MCF 10A (cell line): ENCODE data around the gene EPB41L3. TPM values are rescaled to one million over a fixed set of nuclear protein-coding genes. Genes with fewer than 3 reads are reported as not detected.

ENCODE experiments used
- BruUV-seq: library from RNA; stranded (reverse); fragments of 400-500 nt; replicated peaks from 2 replicates; lab custom pipeline; 2021; lab: Mats Ljungman, UMichigan
- CTCF ChIA-PET: fragments of 300-600 bp; sonication (Branson Sonifier 250); formaldehyde crosslinking; extraction: SDS; loops from one replicate; lab custom pipeline; 2021; ENCODE audit warnings: antibody characterized with exemption, inconsistent platforms; lab: Yijun Ruan, JAX
- POLR2A ChIA-PET: fragments of 300-600, 350-650 bp; sonication (Branson Sonifier 250); formaldehyde crosslinking; extraction: SDS; loops from one replicate; lab custom pipeline; 2020; ENCODE audit warnings: antibody characterized with exemption, inconsistent platforms; lab: Yijun Ruan, JAX
- DNase-seq: peaks from one replicate; pipeline ENCODE4 v3.0.0-alpha.2; 2018; ENCODE audit not compliant: unreplicated experiment
- H3K27ac Mint-ChIP-seq: one replicate; pipeline ENCODE4 v1.8.0; 2022; ENCODE audit warnings: mild to moderate bottlenecking, low read depth, mixed read lengths; ENCODE audit not compliant: unreplicated experiment
- H3K27me3 Mint-ChIP-seq: one replicate; pipeline ENCODE4 v1.8.0; 2022; ENCODE audit warnings: mixed read lengths; ENCODE audit not compliant: insufficient read depth, unreplicated experiment
- H3K36me3 Mint-ChIP-seq: one replicate; pipeline ENCODE4 v1.8.0; 2022; ENCODE audit warnings: mild to moderate bottlenecking, moderate library complexity, mixed read lengths; ENCODE audit not compliant: insufficient read depth, unreplicated experiment
- H3K4me1 Mint-ChIP-seq: one replicate; pipeline ENCODE4 v1.8.0; 2022; ENCODE audit warnings: mixed read lengths; ENCODE audit not compliant: insufficient read depth, unreplicated experiment
- H3K4me3 Mint-ChIP-seq: one replicate; pipeline ENCODE4 v1.8.0; 2022; ENCODE audit warnings: mild to moderate bottlenecking, moderate library complexity, mixed read lengths; ENCODE audit not compliant: unreplicated experiment
- H3K9me3 Mint-ChIP-seq: one replicate; pipeline ENCODE4 v1.8.0; 2022; ENCODE audit warnings: mixed read lengths; ENCODE audit not compliant: unreplicated experiment
- CTCF ChIP-seq: fragments of 200-600 bp; IDR thresholded peaks from one replicate; pipeline ENCODE4 v1.8.0; 2022; ENCODE audit warnings: antibody characterized with exemption, mild to moderate bottlenecking; ENCODE audit not compliant: unreplicated experiment
- intact Hi-C: fragments of 100-400 bp; cut with micrococcal nuclease; formaldehyde crosslinking; loops from 2 replicates; pipeline ENCODE4 v1.14.1; 2022
- total RNA-seq: library from RNA; stranded (reverse); gene quantifications from 2 replicates; pipeline ENCODE4 v1.2.3, GENCODE V29; 2022

The EPB41L3 gene
- total RNA-seq, 1 experiment from 2014 or later: not detected

GRCh38 chr18:5444269-5444668 is 99.5 kb downstream of the EPB41L3 start:
- no TSS peak for BruUV-seq
- no peak for DNase-seq
- no peak overlapping the region for H3K4me3 Mint-ChIP-seq
- intact Hi-C loops: no loop called here
- no peaks in the 10 kb centered on the region for H3K36me3 Mint-ChIP-seq
- no peaks in the 10 kb centered on the region for H3K4me1 Mint-ChIP-seq
- H3K27ac Mint-ChIP-seq: no peak overlapping the region
- no peaks in the 10 kb centered on the region for H3K9me3 Mint-ChIP-seq
- no peak for TF ChIP-seq CTCF
- no peaks in the 10 kb centered on the region for H3K27me3 Mint-ChIP-seq
- POLR2A ChIA-PET: interaction anchor here (1.9 kb wide), 1 partner anchor 13 kb away, joined by 5 read pairs; no protein-coding TSS in a partner anchor
- CTCF ChIA-PET: interaction anchor here (0.9 kb wide), 1 partner anchor 12 kb away, joined by 3 read pairs; no protein-coding TSS in a partner anchor

- H3K4me1 Mint-ChIP-seq: no peaks in the 10 kb centered on the region
- no peaks in the 10 kb centered on the region for H3K27me3 Mint-ChIP-seq
- H3K9me3 Mint-ChIP-seq: no peaks in the 10 kb centered on the region
- no peak for TF ChIP-seq CTCF
- no peak overlapping the region for H3K4me3 Mint-ChIP-seq
- intact Hi-C loops: no loop called here
- H3K27ac Mint-ChIP-seq: no peak overlapping the region
- H3K36me3 Mint-ChIP-seq: no peaks in the 10 kb centered on the region
- ChIA-PET CTCF (no interaction called here), POLR2A (no interaction called here)
- BruUV-seq: no TSS peak
- no peak for DNase-seq
These were observed 103.7 kb downstream of the EPB41L3 start for GRCh38 chr18:5439986-5440696.

GRCh38 chr18:5434425-5434824 is 109.4 kb downstream of the EPB41L3 start:
- no peak for TF ChIP-seq CTCF
- no peaks in the 10 kb centered on the region for H3K27me3 Mint-ChIP-seq
- no peaks in the 10 kb centered on the region for H3K9me3 Mint-ChIP-seq
- H3K27ac Mint-ChIP-seq: no peak overlapping the region
- H3K36me3 Mint-ChIP-seq: no peaks in the 10 kb centered on the region
- BruUV-seq: no TSS peak
- H3K4me1 Mint-ChIP-seq: no peaks in the 10 kb centered on the region
- no peak overlapping the region for H3K4me3 Mint-ChIP-seq
- CTCF ChIA-PET: interaction anchor here (0.6 kb wide), 1 partner anchor 1169 kb away, joined by 3 read pairs; no protein-coding TSS in a partner anchor
- DNase-seq: no peak
- POLR2A ChIA-PET: interaction anchor here (1.1 kb wide), 1 partner anchor 23 kb away, joined by 3 read pairs; no protein-coding TSS in a partner anchor
- intact Hi-C loops: no loop called here

- Mint-ChIP-seq H3K9me3 (no peaks in the 10 kb centered on the region), H3K4me1 (no peaks in the 10 kb centered on the region), H3K36me3 (no peaks in the 10 kb centered on the region), H3K4me3 (no peak overlapping the region), H3K27me3 (peaks cover under 1% of the 10 kb centered on the region), H3K27ac (no peak overlapping the region)
- CTCF ChIA-PET: interaction anchor here (1.0 kb wide), 1 partner anchor 12 kb away, joined by 3 read pairs; no protein-coding TSS in a partner anchor
- DNase-seq: no peak
- POLR2A ChIA-PET: interaction anchor here (0.7 kb wide), 2 partner anchors 88 to 1625 kb away, joined by 3 read pairs; no protein-coding TSS in a partner anchor
- intact Hi-C loops: no loop called here
- BruUV-seq: no TSS peak
- no peak for TF ChIP-seq CTCF
These were observed 111.8 kb downstream of the EPB41L3 start for GRCh38 chr18:5431836-5432575.
